HL-60 (cell line): ENCODE data around the gene CDHR4.

ENCODE experiments used
- GABPA ChIP-seq: IDR thresholded peaks from 2 replicates; pipeline ENCODE4 v1.6.1; 2012; ENCODE audit warnings: low read depth
- POLR2AphosphoS5 ChIP-seq: IDR thresholded peaks from 2 replicates; pipeline ENCODE4 v1.6.1; 2012; ENCODE audit warnings: low read depth
- TF ChIP-seq, protein P1 (sequence below): IDR thresholded peaks from one replicate; pipeline ENCODE4 v1.5.1; 2011; ENCODE audit warnings: low read length, control low read depth, inconsistent platforms; ENCODE audit not compliant: insufficient read depth
- TF ChIP-seq, protein P2 (sequence below): IDR thresholded peaks from 2 replicates; pipeline ENCODE4 v1.6.1; 2012; ENCODE audit warnings: low read depth; ENCODE audit not compliant: insufficient replicate concordance

DNA sequence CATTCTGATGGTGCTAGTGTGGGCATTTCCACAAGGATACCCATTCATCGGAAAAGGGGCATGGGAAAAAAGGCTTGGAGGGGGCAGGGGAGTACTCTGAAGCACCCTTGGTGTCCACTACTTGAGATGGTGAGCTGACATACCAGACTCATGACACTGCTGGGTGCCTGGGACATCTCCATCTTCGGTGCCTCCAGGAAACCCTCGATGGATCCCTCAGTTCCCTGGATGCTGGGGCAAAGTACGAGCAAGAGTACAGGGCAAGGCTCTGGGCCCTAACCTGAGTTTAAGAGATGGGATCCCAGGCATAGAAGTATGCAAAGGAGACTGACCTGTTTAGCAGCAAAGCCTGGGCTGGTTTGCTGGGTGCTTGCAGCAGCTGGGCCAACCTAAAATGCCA lies 8.1 kb downstream of the CDHR4 start:
- TF ChIP-seq, protein P1, sequence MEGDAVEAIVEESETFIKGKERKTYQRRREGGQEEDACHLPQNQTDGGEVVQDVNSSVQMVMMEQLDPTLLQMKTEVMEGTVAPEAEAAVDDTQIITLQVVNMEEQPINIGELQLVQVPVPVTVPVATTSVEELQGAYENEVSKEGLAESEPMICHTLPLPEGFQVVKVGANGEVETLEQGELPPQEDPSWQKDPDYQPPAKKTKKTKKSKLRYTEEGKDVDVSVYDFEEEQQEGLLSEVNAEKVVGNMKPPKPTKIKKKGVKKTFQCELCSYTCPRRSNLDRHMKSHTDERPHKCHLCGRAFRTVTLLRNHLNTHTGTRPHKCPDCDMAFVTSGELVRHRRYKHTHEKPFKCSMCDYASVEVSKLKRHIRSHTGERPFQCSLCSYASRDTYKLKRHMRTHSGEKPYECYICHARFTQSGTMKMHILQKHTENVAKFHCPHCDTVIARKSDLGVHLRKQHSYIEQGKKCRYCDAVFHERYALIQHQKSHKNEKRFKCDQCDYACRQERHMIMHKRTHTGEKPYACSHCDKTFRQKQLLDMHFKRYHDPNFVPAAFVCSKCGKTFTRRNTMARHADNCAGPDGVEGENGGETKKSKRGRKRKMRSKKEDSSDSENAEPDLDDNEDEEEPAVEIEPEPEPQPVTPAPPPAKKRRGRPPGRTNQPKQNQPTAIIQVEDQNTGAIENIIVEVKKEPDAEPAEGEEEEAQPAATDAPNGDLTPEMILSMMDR: no peak
- no peak for TF ChIP-seq POLR2AphosphoS5
- TF ChIP-seq, protein P2, sequence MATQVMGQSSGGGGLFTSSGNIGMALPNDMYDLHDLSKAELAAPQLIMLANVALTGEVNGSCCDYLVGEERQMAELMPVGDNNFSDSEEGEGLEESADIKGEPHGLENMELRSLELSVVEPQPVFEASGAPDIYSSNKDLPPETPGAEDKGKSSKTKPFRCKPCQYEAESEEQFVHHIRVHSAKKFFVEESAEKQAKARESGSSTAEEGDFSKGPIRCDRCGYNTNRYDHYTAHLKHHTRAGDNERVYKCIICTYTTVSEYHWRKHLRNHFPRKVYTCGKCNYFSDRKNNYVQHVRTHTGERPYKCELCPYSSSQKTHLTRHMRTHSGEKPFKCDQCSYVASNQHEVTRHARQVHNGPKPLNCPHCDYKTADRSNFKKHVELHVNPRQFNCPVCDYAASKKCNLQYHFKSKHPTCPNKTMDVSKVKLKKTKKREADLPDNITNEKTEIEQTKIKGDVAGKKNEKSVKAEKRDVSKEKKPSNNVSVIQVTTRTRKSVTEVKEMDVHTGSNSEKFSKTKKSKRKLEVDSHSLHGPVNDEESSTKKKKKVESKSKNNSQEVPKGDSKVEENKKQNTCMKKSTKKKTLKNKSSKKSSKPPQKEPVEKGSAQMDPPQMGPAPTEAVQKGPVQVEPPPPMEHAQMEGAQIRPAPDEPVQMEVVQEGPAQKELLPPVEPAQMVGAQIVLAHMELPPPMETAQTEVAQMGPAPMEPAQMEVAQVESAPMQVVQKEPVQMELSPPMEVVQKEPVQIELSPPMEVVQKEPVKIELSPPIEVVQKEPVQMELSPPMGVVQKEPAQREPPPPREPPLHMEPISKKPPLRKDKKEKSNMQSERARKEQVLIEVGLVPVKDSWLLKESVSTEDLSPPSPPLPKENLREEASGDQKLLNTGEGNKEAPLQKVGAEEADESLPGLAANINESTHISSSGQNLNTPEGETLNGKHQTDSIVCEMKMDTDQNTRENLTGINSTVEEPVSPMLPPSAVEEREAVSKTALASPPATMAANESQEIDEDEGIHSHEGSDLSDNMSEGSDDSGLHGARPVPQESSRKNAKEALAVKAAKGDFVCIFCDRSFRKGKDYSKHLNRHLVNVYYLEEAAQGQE: no peak
- no peak for TF ChIP-seq GABPA
